Thoracic aorta (tissue), 2 donors: Measurements from ENCODE around the gene MYH6. TPM values are rescaled to one million over a fixed set of nuclear protein-coding genes. Genes with fewer than 3 reads are reported as not detected.

ENCODE experiments used
- ATAC-seq: fragments of 150-250 bp; one replicate; pipeline ENCODE4 v1.8.0; 2017; ENCODE audit warnings: low read depth; ENCODE audit not compliant: insufficient number of reproducible peaks, low FRiP score
- DNase-seq: peaks from one replicate; pipeline ENCODE4 v3.0.0-alpha.2; 2020; ENCODE audit warnings: low spot score
- H3K27ac ChIP-seq, 2 donors: fragments of 200-600 bp; sonication (generic); 1 replicate in 1 of 2; 2 replicates in 1 of 2; pipeline ENCODE4 v1.5.1; 2016; ENCODE audit warnings: mild to moderate bottlenecking in 2 of 2, moderate library complexity in 2 of 2
- H3K27me3 ChIP-seq: fragments of 200-600 bp; sonication (generic); replicated peaks from 2 replicates; pipeline ENCODE4 v1.6.0; 2016; ENCODE audit warnings: mild to moderate bottlenecking; ENCODE audit not compliant: insufficient read depth
- H3K36me3 ChIP-seq: fragments of 200-600 bp; sonication (generic); one replicate; pipeline ENCODE4 v1.5.1; 2016
- H3K4me1 ChIP-seq, 2 donors: fragments of 200-600 bp; sonication (generic); 1 replicate in 1 of 2; 2 replicates in 1 of 2; pipeline versions ENCODE4 v1.5.1 to v1.6.0; 2016; ENCODE audit warnings: low read depth in 2 of 2, mild to moderate bottlenecking in 1 of 2; ENCODE audit not compliant: control insufficient read depth in 1 of 2
- H3K4me3 ChIP-seq: fragments of 200-600 bp; sonication (generic); 2 replicates; pipeline ENCODE4 v1.5.1; 2016; ENCODE audit warnings: mild to moderate bottlenecking
- H3K9me3 ChIP-seq: fragments of 200-600 bp; sonication (generic); 2 replicates; pipeline ENCODE4 v1.5.1; 2016
- CTCF ChIP-seq: fragments of 200-600 bp; sonication (generic); IDR thresholded peaks from one replicate; pipeline ENCODE4 v1.5.1; 2019; ENCODE audit warnings: antibody characterized with exemption
- total RNA-seq, 2 donors: library from RNA; depleted of rRNA; stranded (reverse); fragments of >200 nt; gene quantifications; one replicate each; pipeline versions ENCODE4 v1.1.0 to v1.2.3, GENCODE V29; 2016

The MYH6 gene
- total RNA-seq, 2 donors from 2014 or later: not detected

GRCh38 chr14:23406244-23406643 lies 1.8 kb downstream of the MYH6 start:
- H3K4me1 ChIP-seq: no peaks in the 10 kb centered on the region
- no peak for TF ChIP-seq CTCF
- H3K36me3 ChIP-seq: no peaks in the 10 kb centered on the region
- no peaks in the 10 kb centered on the region for H3K27me3 ChIP-seq
- ATAC-seq: no peak
- no peak for DNase-seq
- H3K4me3 ChIP-seq: no peak overlapping the region
- no peaks in the 10 kb centered on the region for H3K9me3 ChIP-seq
- no peak overlapping the region for H3K27ac ChIP-seq

- Histone ChIP-seq H3K36me3 (no peaks in the 10 kb centered on the region), H3K4me1 (no peaks in the 10 kb centered on the region), H3K27me3 (no peaks in the 10 kb centered on the region), H3K27ac (no peak overlapping the region), H3K9me3 (no peaks in the 10 kb centered on the region), H3K4me3 (no peak overlapping the region)
- DNase-seq: no peak
- TF ChIP-seq CTCF: no peak
- ATAC-seq: no peak
Measured at GRCh38 chr14:23405516-23406025, 2.5 kb downstream of the MYH6 start.

- H3K27ac ChIP-seq: no peak overlapping the region
- DNase-seq (no peak), ATAC-seq (no peak)
- no peak for TF ChIP-seq CTCF
- H3K36me3 ChIP-seq: no peaks in the 10 kb centered on the region
- H3K4me3 ChIP-seq: no peak overlapping the region
- no peaks in the 10 kb centered on the region for H3K9me3 ChIP-seq
- no peaks in the 10 kb centered on the region for H3K4me1 ChIP-seq
- no peaks in the 10 kb centered on the region for H3K27me3 ChIP-seq
Measured at GRCh38 chr14:23405096-23405495, 3.0 kb downstream of the MYH6 start.

GRCh38 chr14:23404331-23404900 lies 3.7 kb downstream of the MYH6 start:
- no peak for DNase-seq
- Histone ChIP-seq H3K9me3 (no peaks in the 10 kb centered on the region), H3K27ac (no peak overlapping the region), H3K36me3 (no peaks in the 10 kb centered on the region), H3K4me1 (no peaks in the 10 kb centered on the region), H3K4me3 (no peak overlapping the region), H3K27me3 (no peaks in the 10 kb centered on the region)
- no peak for ATAC-seq
- no peak for TF ChIP-seq CTCF

GRCh38 chr14:23403908-23404307 lies 4.2 kb downstream of the MYH6 start:
- no peaks in the 10 kb centered on the region for H3K9me3 ChIP-seq
- no peaks in the 10 kb centered on the region for H3K27me3 ChIP-seq
- H3K36me3 ChIP-seq: no peaks in the 10 kb centered on the region
- ATAC-seq (no peak), DNase-seq (no peak)
- no peak overlapping the region for H3K4me3 ChIP-seq
- H3K27ac ChIP-seq: no peak overlapping the region
- no peak for TF ChIP-seq CTCF
- no peaks in the 10 kb centered on the region for H3K4me1 ChIP-seq
